NOMO-1 treated with dmso at 0.1 percent for 144 hours (cell line): ENCODE measurements around the gene PSMF1.

ENCODE experiments used
- DNase-seq: peaks from one replicate; lab custom pipeline; 2025; ENCODE audit not compliant: unreplicated experiment; lab: John Stamatoyannopoulos, UW

PSMF1 gene

DNA sequence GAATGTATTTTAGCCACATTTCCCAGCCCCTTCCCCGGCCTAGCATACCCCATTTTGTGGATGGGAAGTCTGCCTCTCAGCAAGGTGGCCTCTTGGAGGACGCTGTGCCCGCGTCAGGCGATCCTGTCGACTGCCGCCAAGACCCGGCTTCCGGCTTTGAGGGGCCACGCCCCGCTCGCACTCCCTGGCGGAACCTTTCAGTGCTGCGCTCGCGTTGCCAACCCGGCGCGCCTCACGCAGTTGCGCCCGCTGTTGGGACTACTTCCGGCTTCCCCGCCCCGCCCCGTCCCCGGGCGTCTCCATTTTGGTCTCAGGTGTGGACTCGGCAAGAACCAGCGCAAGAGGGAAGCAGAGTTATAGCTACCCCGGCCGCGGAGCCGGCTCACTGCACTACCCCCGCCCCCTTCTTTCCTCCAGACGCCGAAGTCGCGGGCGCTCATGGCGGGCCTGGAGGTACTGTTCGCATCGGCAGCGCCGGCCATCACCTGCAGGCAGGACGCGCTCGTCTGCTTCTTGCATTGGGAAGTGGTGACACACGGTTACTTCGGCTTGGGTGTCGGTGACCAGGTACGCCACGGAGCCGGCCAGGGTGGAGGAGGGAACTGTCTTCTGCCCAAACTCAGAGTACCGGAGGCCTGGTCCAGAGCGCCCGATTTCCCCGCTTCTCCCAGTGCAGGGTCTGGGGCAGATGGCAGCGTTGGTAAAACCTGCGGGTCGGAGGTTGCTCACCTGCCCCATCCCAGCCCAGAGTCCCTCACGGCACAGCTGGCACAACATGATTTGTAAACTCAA is at the start of gene PSMF1:
PSMF1 (plus strand) TSS at position 267 of the 792 bp plus-strand sequence; CDS start at position 439, 172 bp downstream.
- DNase-seq: peak; percentile 90

DNA sequence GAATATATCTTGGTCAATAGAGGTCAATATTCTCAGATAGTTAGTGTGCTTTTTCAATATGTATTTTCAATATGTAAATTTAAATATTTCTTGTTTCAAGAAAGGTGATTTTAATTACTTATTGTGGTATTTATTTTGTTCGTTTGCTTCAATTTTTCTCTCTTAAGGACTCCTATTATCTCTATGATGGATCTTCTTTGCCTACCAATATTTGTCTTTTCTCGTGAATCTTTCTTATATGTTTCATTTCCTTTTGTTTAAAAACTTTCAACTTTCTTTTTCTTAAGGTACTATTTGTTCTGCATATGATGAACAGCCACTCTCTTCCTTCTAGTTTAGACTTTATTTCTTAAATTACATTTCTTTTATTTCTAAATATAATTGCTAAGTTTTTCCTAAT is 46.1 kb upstream of the PSMF1 start:
- DNase-seq: no peak

GRCh38 chr20:1075616-1076015 is 42.8 kb upstream of the PSMF1 start:
- no peak for DNase-seq

DNA sequence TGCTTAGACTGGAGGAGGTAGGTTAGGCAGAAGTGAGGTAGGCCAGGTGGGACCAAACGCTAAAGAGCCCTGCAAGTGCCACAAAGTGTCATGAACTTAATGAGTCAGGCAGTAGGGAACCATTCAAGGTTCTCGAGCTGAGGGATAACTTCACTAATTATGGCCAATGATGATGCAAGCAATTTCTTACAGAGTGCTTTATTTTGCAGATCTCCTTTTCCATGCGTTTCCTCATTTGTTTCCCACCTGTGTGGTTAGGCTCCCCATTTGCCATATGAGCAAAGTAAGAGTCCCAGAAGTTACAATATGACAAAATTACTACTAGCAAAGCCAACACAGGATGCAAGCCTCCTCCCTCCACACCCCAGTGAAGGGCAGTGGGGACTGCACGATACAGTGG is 36.5 kb upstream of the PSMF1 start:
- DNase-seq: peak; percentile 12

GRCh38 chr20:1083431-1084080 is 34.8 kb upstream of the PSMF1 start:
- DNase-seq: no peak

- no peak for DNase-seq
Observed at GRCh38 chr20:1085492-1086276, 32.7 kb upstream of the PSMF1 start.

GRCh38 chr20:1086277-1087213 is 31.9 kb upstream of the PSMF1 start:
- no peak for DNase-seq

DNA sequence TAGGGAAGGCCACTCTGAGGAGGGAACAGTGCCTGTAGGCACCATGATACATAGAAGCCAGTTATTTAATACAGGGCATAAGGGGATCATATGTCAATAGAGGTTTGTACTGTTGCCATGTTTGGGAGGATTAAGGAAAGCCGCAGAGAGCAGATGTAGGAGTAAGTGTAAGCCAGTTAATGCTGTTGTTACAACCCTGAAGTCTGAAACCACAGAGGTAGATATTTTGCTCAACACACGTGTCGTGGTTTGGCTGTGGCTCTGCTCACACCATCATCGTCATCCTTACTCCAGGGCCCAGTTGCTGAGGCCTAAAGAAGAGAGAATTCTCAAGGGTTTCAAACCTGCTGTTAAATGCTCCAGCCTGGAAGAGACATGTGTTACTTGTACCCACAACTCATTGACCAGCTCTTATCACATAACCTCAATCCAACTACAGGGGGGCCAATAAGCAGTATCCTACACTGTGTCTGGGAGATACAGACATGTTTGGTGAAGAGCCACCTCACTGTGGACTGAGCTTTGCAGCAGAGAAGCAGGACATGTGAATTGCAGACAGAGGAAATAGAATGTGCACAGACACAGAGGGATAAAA is 31.0 kb upstream of the PSMF1 start:
- no peak for DNase-seq

DNA sequence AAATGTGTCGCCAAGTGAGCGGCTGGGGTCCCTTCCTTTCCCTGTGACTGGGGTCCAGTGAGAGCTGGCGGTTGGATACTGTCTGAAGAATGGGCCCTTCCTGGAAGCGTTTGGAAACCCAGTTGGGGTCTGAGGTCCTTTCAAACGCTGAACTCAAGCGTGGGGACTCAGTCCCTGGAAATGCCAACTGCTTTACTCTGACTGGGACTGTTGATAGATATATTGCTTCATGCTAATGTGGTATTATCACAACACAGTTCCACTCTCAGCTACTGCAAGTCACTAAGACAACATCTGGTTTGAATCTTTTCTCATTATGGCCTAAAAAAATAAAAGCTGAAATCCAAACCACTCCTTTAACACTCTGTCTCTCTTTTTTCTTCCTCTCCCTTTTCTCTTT is 23.7 kb upstream of the PSMF1 start:
- no peak for DNase-seq

- DNase-seq: no peak
Observed at GRCh38 chr20:1101533-1101932, 16.9 kb upstream of the PSMF1 start.

- no peak for DNase-seq
Observed at GRCh38 chr20:1102016-1102415, 16.4 kb upstream of the PSMF1 start.

DNA sequence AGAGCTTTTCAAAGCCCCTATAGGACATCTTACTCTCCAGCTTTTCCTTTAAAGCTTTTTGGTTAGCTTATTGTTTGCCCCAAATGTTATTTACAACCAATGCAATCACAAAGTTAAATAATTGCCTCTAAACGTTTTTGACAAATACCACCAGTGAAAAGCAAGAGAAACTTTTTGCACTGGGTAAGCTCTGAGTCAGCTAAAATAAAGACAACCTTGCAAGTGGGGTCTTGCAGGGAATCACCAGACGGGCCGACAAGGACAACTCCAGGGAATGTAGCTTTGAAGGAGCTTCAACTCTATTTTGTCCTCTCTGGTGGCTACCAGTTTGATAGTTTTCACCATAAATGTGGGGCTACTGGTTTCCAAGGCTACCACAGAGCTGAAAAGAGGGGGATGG is 14.7 kb upstream of the PSMF1 start:
- no peak for DNase-seq

DNA sequence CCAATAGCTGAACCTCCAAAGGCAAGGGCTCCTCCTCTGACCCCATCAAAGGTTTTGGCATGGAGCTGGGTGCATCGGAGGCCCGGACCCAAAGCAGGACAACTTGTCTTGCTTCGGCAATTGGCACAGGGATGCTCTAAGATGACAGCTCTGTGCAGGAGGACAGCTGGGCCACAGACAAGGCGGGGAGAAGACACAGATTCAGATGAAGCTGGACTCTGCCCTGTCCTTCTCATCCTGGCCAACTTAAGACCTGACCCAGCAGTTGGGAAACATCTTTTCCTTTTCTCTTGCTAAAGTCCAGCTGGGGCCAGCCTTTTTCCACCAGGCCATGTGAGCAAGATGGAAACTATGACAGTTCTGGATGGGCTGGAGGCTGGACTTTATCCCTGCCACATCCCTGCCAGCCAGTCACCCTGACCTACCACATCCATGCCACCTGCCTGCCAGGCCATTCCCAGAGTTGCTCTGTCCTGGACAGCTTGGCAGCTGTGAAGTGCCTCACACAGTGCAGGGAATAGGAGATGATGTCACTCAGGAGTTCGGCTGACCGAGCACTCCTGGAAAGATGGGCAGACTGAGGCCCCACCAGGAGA is 12.7 kb upstream of the PSMF1 start:
- DNase-seq: no peak

DNA sequence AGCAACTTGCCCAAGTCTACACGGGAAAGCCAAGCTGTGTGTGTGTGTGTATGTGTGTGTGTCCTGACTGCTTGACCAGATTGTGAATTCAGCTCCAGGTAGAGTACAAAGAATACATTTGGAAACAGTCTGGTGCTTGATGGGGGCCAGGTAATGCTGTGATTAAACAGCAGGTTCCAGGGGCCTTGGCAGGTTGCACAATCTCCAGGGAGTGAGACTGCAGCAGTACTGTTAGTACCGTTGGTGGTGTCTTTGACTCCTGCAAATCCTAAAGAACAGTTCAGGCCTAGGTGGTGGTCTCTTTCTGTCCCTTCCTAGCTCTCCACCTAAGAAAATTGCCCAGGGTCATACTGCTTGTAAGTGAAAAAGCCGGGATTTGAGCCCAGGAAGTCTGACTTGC is 11.2 kb upstream of the PSMF1 start:
- DNase-seq: no peak

DNA sequence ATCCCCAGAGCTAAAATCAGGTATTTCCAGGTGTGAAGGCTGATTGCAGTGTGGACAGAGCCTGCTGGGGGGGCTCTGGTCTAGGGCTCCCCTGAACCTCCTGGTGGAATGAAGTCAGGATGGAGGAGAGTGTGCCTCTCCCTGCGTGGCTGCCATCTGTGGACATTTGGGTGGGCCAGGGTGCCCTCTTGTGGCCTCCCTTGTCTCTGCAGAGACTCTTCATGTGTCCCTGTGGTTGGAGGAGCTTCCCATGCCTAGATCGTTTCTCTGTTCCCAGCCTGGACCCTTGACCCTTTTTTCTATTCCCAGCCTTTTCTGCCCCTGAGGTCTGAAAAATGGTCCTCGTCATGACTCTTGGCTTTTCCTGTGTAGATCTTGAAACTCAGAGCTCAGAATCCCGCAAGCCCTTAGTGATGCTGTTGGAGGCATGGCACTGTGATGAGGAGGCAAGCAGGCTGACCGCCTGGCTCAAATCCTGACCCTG is 9.9 kb upstream of the PSMF1 start:
- DNase-seq: peak; percentile 4

DNA sequence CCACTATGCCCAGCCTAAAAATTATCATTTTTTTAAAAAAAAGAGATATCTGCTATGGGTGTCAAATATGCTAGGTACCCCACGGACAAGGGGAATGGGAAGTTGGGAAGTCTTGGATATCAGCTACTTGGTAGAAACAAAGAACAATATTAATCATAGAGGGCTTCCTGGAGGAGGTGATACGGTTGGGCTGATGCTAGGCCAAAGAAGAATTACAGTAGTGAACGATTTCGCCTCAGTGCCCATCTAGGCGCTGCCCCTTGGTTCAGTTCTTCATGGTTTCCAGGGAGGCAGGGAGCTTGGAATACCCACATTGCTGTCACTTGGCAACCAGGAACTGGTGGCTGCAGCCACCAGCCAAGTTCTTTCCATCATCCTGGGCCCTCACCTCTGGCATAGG is 5.5 kb upstream of the PSMF1 start:
- DNase-seq: no peak

GRCh38 chr20:1118004-1118335 is 432 bp upstream of the PSMF1 start:
- no peak for DNase-seq

GRCh38 chr20:1119128-1119505 is 715 bp downstream of the PSMF1 start:
- DNase-seq: no peak

DNA sequence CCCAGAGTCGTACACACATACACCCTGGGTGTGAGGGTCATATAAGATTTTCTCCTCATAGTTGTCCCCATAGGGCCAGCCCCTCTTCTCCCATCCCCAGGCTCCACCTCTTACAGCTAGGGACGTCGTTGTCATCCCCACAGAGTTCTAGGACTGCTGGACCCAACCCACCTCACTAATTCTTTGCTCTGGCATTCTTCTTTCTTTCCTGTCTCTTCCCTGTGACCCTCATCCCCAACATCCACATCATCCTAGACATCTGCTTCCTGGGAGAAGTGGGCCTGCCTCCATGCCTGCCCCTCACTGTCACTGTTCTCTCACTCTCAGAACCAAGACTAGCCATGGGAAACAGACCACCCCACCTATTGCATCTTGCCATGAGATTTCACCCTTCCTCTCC is 1.1 kb downstream of the PSMF1 start:
- DNase-seq: no peak

DNA sequence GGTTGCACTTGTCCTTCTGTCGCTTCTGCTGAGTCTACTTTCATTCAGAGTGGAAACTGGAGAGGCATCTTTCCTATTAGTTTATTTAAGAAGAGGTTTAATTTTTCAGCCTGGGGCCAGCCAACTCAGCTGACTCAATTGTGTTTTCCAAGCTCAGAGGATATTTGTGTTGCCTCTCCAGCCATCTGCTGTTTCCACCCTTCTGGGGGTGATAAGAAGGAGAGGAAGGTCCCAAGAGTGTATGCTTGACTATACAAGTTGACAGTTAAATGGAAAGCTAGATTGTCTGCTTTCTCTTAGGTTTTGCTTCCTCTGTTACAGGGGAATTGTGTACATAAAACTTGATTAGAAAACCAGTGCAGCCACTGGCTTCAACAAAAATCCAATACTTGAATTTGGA is 3.0 kb downstream of the PSMF1 start:
- no peak for DNase-seq
